RCC 7860 (cell line): ENCODE results near the gene CCDC158.
A peak's percentile ranks its signal among the peaks of the same experiment; 100 is the strongest.
"Not testable (repeated sequence)": the region's sequence is repeated elsewhere in the genome, so short reads cannot be mapped to it uniquely, and the experiment has no call there.

Experiments
- DNase-seq: peaks from one replicate; pipeline ENCODE4 v3.0.0-alpha.2; 2015; ENCODE audit warnings: low spot score
- FAIRE-seq: peaks from 2 replicates; lab custom pipeline; 2012; peaks lifted over from hg19 to GRCh38; lab: Jason Lieb, UNC

Gene CCDC158

DNA sequence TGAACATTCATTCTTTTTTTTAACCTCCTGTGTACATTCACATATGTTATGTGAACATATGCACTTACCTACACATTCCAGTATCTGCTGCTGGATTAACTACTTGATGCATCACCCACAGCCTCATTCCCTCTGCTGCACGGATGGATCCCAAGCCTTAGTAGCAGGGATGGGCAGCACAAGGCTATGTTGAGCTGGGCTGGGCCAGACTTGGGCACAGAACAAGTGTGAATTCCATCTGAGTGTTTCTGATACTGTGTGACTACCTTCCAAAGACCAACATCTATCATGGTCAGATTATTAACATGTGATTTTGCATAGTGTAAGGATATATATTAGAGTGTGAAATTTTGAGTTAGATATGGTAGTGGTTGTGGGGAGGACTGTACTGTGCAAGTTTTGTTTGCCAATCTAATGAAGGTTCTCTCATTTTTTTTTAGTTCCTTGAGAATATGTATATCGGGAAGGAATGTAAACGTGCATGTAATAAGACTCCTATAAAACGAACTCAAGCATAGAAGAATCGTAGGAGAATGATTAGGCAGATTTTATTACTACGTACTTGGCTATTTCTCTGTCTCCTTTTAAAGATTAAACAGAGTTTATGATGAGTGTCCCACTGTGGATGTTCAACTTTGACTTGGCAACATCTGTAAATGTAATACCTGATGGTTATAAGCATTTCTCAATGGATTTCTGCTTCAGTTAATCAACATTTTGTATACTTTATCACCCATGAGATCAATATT lies 137.8 kb downstream of the CCDC158 start:
- DNase-seq, result no peak
- no peak for FAIRE-seq

DNA sequence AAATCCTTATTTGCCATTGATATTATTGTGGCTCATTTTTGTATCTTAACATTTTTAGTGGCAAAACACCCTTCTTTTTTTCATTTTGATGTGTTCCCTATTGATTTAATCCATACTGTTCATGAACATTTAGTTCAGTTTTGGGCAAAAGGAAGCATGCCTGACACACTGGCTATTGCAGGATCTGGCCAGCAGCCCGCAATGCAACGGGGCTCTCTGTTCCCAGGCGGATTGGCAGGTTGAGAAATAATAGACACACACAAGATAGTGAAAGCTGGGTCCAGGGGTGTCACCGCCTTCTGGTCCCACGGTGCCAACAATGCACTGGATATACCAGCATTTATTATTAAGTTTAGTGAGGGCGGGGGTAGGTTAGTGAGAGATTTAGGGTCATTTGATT lies 139.3 kb downstream of the CCDC158 start:
- FAIRE-seq, DNase-seq: not testable (repeated sequence)

DNA sequence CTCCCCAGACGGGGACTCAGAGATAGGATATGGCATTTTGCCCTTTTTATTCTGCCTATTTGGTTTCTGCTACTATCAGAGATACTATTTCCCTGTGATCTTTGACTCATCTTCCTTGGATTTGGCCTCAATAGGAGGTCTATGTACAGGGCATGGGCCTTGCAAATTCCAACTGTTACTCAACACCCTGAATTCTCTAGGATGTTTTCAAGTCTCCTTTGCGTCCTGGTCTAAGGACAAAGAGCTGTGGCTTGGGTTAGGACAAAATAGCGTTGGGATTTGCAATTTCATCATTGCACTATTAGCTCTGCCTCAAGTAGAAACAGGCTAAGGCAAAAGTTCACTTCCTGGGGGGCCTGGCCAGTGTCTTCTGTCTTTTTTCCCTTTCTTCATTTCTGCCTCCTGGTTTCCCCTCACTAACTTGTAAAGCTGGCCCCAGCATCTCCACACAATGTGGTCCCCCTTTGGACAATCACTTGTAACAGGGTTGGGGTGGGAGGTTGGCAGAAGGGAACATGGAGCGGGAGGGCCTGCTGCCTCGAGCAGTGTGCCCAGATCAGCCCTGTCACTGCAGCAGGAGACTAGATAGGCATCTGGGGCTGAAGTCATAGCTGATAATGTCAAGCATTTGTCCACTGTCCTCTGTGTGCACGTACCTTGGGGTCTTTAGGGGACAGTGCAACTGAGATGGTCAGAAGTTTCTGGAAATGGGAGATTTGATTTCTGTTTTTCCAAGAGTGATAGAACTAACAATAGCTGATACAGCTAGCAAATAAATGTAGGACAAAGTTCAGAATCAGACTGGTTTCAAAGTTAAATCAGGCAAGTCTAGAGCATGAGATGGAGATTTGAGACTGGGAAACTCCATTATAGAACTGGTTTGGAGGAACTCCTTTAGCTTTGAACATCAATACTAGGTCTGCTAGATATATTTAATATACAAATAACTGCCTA lies 140.2 kb downstream of the CCDC158 start:
- DNase-seq (no peak), FAIRE-seq (no peak)

DNA sequence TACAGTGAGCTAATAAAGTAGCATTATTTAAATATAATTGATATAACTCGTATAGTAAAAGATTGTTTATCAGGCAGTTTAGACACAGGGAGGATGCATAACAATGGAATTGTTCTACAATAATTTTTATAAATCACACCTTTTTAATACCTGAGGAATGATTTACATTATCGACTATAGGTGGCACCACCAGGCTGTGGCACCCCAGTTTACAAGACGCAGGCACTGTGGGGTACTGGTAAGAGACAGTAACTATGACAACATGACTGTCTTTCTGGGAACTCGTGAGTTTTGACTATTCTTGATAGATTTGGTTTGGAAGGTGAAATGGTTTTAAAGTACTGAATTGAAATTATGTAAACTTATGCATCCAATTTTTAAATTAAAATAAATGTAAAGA lies 141.5 kb downstream of the CCDC158 start:
- DNase-seq (no peak), FAIRE-seq (no peak)

DNA sequence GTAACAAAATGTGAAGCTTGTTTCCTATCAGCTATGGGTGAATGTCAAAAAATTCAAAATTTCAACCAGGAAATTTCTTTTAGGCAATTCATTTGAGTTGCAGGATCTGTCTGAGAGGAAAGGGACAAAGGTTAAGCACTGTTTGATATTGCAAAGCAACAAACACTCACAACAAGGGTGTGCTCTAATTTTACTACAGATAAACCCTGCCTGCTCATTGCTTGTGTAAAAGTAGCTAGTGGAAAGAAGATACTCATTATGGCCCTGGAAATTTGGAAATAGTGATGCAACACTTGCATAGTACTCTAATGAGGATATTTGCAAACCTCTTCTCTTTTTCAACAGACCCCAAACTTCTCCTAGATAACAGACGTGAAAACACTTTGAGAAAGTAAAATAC lies 142.4 kb downstream of the CCDC158 start:
- DNase-seq (no peak), FAIRE-seq (no peak)

DNA sequence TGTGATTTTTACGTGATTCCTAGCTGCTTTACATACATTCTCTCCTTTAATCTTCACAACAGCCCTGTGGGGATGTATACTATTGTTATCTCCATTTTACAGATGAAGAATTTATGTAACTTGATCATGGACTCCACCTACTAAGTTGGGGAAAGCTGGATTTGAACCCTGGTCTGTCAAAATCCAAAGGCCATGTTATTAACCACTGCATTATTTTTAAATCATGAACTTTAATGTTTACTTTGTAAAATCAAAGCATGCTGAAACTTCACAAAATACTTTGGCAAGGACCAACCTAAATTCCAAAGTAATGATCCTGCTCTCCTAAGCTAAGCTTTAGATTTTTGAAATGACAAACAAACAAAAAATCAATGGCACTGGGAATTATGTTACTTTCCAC lies 143.3 kb downstream of the CCDC158 start:
- no peak for FAIRE-seq
- DNase-seq, result no peak

DNA sequence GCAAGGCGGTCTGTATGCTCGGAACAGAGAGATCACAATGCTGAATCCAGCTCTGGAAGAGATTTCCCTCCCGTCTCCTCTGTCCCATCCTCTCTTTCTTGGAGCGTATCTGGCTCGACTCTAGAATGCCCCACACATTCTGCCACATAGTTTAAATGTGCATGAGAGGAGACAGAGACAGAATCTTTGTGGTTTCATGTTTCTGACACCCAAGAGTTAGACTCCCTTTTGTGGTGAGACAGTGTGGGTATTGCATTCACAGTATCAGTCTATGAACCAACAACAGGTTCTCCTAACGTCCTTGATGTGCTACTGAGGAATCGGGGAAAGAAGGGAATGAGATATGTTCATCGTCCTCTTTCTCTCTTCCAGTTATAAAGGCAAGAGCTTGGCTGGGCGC lies 144.1 kb downstream of the CCDC158 start:
- no peak for DNase-seq
- no peak for FAIRE-seq

DNA sequence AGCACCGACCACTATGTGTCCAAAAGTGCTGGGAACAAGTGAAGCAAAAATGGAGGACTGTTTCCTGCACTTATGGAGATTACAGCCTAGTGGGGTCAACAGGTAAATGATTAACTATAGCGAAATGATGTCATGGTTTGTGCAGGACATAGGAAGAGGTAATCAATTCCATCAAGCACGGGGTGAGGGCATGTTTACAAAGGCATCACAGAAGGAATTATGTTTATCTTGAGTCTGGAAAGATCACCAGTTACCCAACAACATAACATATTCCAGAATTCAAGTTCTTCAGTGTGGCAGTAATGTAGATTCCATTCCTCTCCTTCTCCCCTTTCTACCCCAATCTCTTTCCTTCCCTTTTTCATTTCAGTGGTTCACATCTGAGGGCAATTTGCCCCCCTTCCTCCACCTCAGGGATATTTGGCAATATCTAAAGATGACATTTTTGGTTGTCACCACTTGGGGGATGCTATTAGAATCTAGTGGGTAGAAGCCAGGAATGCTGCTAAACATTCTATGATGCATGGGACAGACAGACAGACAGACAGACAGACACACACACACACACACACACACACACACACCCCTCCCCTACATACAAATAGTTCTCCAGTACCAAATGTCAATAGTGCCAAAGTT lies 145.3 kb downstream of the CCDC158 start:
- DNase-seq (no peak), FAIRE-seq (no peak)

DNA sequence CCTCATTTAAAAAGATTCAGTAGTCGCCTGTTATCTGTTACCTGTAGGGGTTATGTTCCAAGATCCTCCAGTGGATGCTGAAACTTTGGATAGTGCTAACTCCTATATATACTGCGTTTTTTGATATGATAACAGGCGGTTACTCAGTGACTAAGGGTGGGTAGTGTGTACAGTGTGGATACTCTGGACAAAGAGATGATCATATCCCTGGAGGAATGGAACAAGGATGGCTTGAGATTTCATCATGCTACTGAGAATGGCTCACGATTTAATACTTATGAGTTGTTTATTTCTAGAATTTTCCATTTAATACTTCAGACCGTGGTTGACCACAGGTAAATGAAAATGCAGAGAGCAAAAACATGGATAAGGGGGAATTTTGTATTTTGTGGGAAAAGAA lies 147.9 kb downstream of the CCDC158 start:
- no peak for FAIRE-seq
- DNase-seq, result no peak

DNA sequence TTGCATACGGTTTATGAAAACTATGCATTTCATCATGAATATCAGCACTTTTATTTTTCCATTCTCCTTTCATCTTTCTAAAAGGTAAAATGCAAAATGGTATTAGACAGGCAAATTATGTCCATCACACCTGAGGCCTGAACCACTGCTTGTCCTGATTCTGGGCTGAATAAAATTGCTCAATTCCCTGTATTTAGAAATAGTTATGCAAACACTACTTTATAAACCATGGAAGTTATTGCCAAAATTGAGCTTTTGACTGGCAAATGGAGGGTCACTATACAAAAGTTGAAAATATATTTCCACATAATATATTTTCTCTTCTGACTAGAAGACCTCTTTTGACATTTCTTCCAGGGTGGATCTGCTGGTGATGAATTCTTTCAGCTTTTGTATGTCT lies 148.4 kb downstream of the CCDC158 start:
- no peak for DNase-seq
- FAIRE-seq, result no peak

DNA sequence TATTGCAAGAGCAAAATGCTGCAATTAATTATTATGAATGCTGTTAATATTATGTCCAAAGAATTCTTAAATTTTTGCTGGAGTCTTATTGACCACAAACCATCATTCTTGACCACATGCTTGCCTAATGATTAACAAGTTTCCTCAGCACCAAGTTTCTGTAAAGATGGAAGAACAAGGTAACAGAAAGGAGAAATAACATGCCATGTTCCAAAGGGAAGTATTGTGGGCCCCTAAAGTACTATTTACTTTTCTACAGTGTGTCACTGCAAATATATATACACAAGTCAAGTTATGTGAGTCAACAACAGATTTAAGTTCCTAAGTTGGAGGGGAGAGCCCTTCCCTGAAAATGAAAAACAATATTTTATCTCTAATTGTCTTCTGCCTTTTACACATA lies 148.9 kb downstream of the CCDC158 start:
- peak; percentile 71 for FAIRE-seq
- no peak for DNase-seq

DNA sequence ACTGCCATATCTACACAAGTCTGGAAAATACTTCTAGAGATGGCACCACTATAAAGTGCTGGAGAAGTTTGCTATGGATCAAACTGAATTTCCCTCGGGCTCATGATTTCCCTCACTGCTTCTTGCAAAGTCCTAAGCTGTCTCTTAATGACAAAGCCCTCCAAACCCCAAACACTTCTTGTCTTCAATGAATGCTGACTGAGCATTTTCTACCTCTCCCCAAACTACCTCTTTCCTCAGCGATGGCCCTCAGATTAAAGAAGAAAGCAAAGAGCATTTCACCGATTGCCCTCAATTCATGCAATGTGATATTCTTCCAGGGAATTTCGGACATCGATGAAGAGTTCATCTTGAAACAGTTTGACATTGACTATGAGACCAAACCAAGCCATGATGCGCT lies 149.7 kb downstream of the CCDC158 start:
- DNase-seq, result no peak
- FAIRE-seq, result no peak

DNA sequence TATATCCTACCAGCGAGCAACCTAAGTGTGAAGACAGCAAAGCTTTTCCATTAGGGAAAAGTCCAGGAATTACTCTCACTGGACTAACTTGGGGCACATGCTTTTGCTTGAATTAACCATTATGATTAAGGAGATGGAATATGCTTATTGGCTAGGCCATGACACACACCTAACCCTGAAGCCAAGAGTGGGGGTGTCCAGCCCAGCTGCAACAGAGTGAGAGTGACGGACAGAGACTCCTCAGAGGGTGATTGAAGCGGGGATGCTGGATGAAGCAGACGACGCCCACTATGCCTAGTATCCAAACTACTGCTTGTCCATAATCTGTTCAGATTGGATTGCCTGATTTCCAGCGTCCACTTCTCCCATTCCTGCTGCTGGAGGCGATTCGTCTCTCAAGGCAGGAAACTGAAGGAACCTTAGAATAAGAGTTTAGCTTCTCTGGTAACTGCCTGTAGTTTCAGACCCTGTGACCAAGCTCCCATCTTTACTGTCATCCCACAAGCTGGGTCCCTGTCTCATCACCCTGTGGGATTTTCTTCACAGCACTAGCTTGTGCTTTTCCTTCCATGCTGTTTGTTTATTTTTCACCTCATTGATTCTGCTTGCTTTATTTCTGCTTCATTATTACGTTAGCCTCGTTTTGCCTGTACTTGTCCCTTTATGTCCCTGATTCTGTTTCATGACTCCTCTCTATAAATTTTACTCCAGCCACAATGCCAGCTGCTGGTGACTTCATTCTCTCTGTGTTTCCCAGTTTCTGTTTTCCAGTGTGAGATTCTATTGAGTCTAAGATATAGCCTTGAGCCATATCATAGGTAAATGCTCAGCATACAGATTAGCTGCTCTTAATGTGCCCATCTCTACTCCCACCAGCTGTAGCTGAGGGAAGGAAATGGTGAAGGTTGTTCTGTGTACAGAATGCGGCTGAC lies 150.4 kb downstream of the CCDC158 start:
- DNase-seq, result no peak
- FAIRE-seq, result no peak

DNA sequence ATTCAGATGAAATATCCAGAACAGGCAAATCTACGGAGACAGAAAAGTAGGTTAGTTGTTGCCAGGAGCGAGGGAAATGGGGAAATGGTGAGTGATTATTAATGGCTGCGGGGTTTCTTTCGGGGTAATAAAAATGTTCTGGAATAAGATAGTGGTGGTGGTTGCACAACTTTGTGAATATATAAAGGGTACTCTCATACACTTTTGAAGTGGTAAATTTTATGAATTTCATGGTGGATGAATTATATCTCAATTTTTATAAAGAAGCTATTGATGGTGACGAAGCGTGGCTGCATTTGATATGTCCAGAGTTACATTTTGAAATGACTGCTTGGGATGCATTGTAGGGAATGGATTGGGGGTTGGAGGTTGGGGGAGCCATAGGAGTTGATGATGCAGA lies 153.1 kb downstream of the CCDC158 start:
- FAIRE-seq (no peak), DNase-seq (no peak)

DNA sequence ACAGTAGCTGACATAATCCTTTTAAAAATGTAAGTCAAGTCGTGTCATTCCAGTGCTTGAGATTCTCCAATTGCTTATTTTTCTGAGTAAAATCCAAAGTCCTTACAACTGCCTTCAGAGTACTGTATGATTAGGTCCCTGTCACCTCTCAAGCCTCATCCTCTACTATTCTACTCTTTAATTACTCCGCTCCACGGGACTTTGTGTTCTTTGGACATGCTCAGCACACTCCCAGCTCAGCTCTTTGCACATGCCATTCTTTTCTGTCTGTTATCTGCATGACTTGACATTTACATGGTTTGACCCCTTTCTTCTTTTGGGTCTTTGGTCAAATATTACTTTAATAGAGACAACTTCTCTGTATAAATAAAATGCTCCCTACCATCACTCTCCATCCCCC lies 154.3 kb downstream of the CCDC158 start:
- FAIRE-seq, result no peak
- no peak for DNase-seq

DNA sequence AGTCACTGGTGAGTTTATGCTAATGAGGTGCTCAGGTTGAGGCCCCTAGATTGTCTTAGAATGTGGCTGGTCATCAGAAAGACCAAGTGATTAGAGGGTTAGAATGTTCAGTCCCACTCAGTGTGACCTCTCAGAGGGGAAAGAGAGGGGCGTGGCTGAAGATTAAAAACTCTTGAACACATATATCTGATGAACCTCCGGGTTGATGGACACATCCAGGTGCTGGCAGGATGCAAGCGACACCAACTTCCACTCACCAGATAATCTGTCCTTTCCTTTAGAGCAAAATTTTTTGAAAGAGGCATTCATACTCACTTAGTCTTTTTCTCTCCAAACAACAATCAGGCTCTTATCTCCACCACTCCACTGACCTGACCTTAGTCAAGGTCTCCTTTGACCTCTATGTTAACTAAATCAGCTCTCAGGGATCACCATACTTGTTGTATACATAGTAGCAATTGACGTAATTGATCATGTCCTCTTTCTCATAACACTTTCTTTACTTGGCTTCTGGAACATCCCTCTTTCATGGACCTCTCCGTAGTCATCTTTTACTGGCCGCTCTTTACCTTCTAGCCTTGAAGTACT lies 155.2 kb downstream of the CCDC158 start:
- no peak for FAIRE-seq
- no peak for DNase-seq
